ENCODE measurements around the gene PAPOLB. TPM values are rescaled to one million over a fixed set of nuclear protein-coding genes. Genes with fewer than 3 reads are reported as not detected.

The PAPOLB gene
- total RNA-seq, 1 donor from 2014 or later = not detected

GRCh38 chr7:4875391-4875790, 13.6 kb upstream of the PAPOLB start:
- no peak overlapping the region for H3K4me3 ChIP-seq
- no peaks in the 10 kb centered on the region for H3K9me3 ChIP-seq
- peaks cover 9 to 16% of the 10 kb centered on the region in 2 donors for H3K36me3 ChIP-seq
- no peak for TF ChIP-seq CTCF (IDR thresholded peaks at IDR 0.05)
- intact Hi-C loops (cut with DNase I) = no loop called here
- H3K4me1 ChIP-seq = no peaks in the 10 kb centered on the region
- no peak overlapping the region for H3K27ac ChIP-seq
- DNase-seq (ENCODE audit: low spot score in 2 of 2) = no peak
- H3K27me3 ChIP-seq = no peaks in the 10 kb centered on the region

- intact Hi-C loops (cut with DNase I) = no loop called here
- no peaks in the 10 kb centered on the region for H3K4me1 ChIP-seq
- H3K27me3 ChIP-seq = no peaks in the 10 kb centered on the region
- H3K27ac ChIP-seq = no peak overlapping the region
- no peak for TF ChIP-seq CTCF (IDR thresholded peaks at IDR 0.05)
- peaks cover 9 to 16% of the 10 kb centered on the region in 2 donors for H3K36me3 ChIP-seq
- H3K9me3 ChIP-seq = peaks cover 0 to 5% of the 10 kb centered on the region in 2 donors
- no peak overlapping the region for H3K4me3 ChIP-seq
- no peak for DNase-seq (ENCODE audit: low spot score in 2 of 2)
These were observed 11.5 kb upstream of the PAPOLB start for GRCh38 chr7:4873071-4873944.

GRCh38 chr7:4871930-4872675, 10.3 kb upstream of the PAPOLB start:
- Histone ChIP-seq H3K9me3 (peaks cover 0 to 8% of the 10 kb centered on the region in 2 donors), H3K36me3 (peaks cover 2 to 7% of the 10 kb centered on the region in 2 donors), H3K4me3 (no peak overlapping the region), H3K4me1 (no peaks in the 10 kb centered on the region), H3K27ac (no peak overlapping the region), H3K27me3 (no peaks in the 10 kb centered on the region)
- DNase-seq (ENCODE audit: low spot score in 2 of 2) = no peak
- intact Hi-C loops (cut with DNase I) = no loop called here
- TF ChIP-seq CTCF (IDR thresholded peaks at IDR 0.05) = no peak

GRCh38 chr7:4871056-4871680, 9.3 kb upstream of the PAPOLB start:
- Histone ChIP-seq H3K36me3 (no peaks in the 10 kb centered on the region), H3K9me3 (peaks cover 0 to 8% of the 10 kb centered on the region in 2 donors), H3K27me3 (no peaks in the 10 kb centered on the region), H3K4me3 (no peak overlapping the region), H3K4me1 (no peaks in the 10 kb centered on the region), H3K27ac (no peak overlapping the region)
- intact Hi-C loops (cut with DNase I) = no loop called here
- TF ChIP-seq CTCF (IDR thresholded peaks at IDR 0.05) = no peak
- no peak for DNase-seq (ENCODE audit: low spot score in 2 of 2)

GRCh38 chr7:4868493-4868892, 6.7 kb upstream of the PAPOLB start:
- Histone ChIP-seq H3K9me3 (peaks cover 0 to 15% of the 10 kb centered on the region in 2 donors), H3K27ac (no peak overlapping the region), H3K4me3 (no peak overlapping the region), H3K36me3 (no peaks in the 10 kb centered on the region), H3K4me1 (no peaks in the 10 kb centered on the region), H3K27me3 (no peaks in the 10 kb centered on the region)
- TF ChIP-seq CTCF (IDR thresholded peaks at IDR 0.05) = no peak
- no peak for DNase-seq (ENCODE audit: low spot score in 2 of 2)
- intact Hi-C loops (cut with DNase I) = no loop called here

Measured in ascending aorta (tissue), 2 donors.